ENCODE results near the gene RERE. TPM values are rescaled to one million over a fixed set of nuclear protein-coding genes. Genes with fewer than 3 reads are reported as not detected.

The RERE gene
- total RNA-seq, 1 donor from 2014 or later, result 88.5 TPM

DNA sequence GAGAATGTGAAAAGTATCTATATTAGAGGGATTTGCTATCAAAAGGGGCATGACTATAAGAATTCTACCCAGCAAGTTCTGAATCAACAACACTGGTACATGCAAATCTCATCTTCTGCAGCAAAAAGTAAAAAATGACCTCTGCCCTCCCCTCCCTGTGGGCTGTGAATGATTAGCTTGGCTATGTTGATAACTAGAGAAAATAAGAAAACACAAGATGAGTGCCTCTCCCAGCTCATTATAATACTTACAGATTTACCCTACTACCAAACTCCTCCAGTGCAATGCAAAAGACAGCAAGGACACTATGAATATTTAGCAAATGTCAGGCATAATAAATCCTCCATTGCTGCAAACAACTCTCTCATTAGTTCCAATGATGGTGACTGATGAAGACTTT lies 397.1 kb downstream of the RERE start:
- Histone ChIP-seq H3K27me3 (ENCODE audit: low read depth) (no peaks in the 10 kb centered on the region), H3K27ac (peak overlapping the region; percentile 94), H3K4me1 (peaks cover 72% of the 10 kb centered on the region), H3K36me3 (peaks cover 35% of the 10 kb centered on the region), H3K9me3 (no peaks in the 10 kb centered on the region), H3K4me3 (peak overlapping the region; percentile 71)
- intact Hi-C loops (cut with DNase I), result no loop called here
- DNase-seq (no peak), ATAC-seq (no peak)
- TF ChIP-seq, protein P1, sequence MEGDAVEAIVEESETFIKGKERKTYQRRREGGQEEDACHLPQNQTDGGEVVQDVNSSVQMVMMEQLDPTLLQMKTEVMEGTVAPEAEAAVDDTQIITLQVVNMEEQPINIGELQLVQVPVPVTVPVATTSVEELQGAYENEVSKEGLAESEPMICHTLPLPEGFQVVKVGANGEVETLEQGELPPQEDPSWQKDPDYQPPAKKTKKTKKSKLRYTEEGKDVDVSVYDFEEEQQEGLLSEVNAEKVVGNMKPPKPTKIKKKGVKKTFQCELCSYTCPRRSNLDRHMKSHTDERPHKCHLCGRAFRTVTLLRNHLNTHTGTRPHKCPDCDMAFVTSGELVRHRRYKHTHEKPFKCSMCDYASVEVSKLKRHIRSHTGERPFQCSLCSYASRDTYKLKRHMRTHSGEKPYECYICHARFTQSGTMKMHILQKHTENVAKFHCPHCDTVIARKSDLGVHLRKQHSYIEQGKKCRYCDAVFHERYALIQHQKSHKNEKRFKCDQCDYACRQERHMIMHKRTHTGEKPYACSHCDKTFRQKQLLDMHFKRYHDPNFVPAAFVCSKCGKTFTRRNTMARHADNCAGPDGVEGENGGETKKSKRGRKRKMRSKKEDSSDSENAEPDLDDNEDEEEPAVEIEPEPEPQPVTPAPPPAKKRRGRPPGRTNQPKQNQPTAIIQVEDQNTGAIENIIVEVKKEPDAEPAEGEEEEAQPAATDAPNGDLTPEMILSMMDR (IDR thresholded peaks at IDR 0.05), result no peak

DNA sequence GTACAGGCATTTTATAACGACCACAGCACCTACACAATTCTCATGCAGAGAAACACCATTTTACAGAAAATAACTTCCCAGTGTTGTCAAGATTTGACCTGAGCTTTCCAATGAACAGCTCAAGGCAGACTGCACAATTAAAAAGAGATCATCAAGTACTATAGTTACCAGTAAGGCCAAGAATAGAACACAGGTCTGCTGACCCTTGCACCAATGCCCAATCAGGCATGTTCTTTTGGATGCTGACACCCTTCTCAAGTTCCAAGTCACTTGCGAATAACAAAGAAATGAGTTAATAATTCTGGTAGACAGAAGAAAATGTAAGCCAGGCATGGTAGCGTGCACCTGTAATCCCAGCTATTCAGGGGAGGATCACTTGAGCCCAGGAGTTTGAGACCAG lies 397.6 kb downstream of the RERE start:
- peaks cover 73% of the 10 kb centered on the region for H3K4me1 ChIP-seq
- intact Hi-C loops (cut with DNase I), result no loop called here
- TF ChIP-seq, protein P1 (IDR thresholded peaks at IDR 0.05), result no peak
- no peak overlapping the region for H3K27ac ChIP-seq
- H3K36me3 ChIP-seq, result peaks cover 35% of the 10 kb centered on the region
- peak overlapping the region; percentile 71 for H3K4me3 ChIP-seq
- no peak for DNase-seq
- no peak for ATAC-seq
- no peaks in the 10 kb centered on the region for H3K27me3 ChIP-seq (ENCODE audit: low read depth)
- H3K9me3 ChIP-seq, result no peaks in the 10 kb centered on the region

DNA sequence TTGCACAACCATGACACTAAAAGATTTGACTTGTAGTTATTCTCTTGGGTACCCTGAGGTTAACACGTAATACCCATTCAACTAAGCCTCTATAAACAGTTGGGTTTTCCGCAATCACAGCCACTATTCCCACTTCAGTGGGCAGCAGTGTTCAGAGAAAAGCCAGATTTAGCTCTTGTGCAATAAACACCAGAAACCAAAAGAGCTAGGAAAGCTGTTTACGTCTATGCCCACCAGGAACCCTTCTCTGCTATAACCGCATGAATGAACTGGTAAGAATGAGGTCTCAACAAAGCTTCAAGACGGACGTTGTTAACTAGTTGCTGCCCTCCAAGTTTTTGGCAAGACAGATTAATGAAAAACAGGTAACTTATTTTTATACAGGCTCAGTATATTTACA lies 398.3 kb downstream of the RERE start:
- H3K27ac ChIP-seq, result peak overlapping the region; percentile 33
- ATAC-seq, result no peak
- no peaks in the 10 kb centered on the region for H3K27me3 ChIP-seq (ENCODE audit: low read depth)
- H3K9me3 ChIP-seq, result no peaks in the 10 kb centered on the region
- H3K4me3 ChIP-seq, result peak overlapping the region; percentile 71
- intact Hi-C loops (cut with DNase I), result no loop called here
- peaks cover 70% of the 10 kb centered on the region for H3K4me1 ChIP-seq
- peaks cover 37% of the 10 kb centered on the region for H3K36me3 ChIP-seq
- TF ChIP-seq, protein P1 (IDR thresholded peaks at IDR 0.05), result no peak
- DNase-seq, result no peak

DNA sequence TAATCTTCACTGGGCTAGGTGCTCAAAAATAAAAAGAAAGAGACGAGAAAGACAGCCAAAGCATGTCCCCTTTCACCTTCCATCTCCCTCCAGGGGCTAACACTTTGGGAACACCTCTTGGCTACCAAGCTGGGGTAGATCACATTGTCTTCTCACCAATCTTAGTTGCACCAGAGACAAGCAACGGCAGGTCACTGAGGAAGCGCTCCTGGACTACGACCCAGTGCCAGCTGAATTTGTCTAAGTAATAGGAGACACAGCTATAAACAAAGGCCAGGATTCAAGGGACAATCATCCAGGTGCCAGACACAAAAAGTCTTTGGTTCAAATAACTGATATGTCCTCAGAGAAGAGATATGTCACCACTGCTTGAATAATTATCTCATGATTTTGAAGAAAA lies 399.1 kb downstream of the RERE start:
- intact Hi-C loops (cut with DNase I), result no loop called here
- DNase-seq (no peak), ATAC-seq (no peak)
- Histone ChIP-seq H3K4me1 (peaks cover 79% of the 10 kb centered on the region), H3K4me3 (no peak overlapping the region), H3K9me3 (no peaks in the 10 kb centered on the region), H3K27ac (peak overlapping the region; percentile 33), H3K36me3 (peaks cover 38% of the 10 kb centered on the region), H3K27me3 (ENCODE audit: low read depth) (no peaks in the 10 kb centered on the region)
- TF ChIP-seq, protein P1 (IDR thresholded peaks at IDR 0.05), result no peak

DNA sequence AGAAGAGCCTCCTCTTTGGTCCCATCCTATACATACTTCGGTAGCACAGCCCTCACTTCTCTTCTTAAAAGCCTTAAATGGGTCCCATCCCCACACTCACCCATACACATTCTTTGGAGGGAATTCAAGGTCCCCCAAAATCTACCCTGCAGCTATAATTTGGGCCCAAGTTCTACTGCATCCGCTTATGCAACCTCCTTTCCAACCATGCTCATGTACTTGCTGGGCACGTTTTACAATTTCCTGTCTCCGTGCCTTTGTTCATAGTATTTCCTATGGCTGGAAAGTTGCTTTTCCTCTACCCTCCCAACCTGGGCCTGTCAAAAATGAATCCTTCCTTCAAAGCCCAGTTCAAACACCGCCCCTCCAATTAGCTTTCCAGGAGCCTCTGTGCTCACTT lies 399.8 kb downstream of the RERE start:
- intact Hi-C loops (cut with DNase I), result no loop called here
- Histone ChIP-seq H3K27ac (peak overlapping the region; percentile 33), H3K4me3 (no peak overlapping the region), H3K4me1 (peaks cover 85% of the 10 kb centered on the region), H3K36me3 (peaks cover 38% of the 10 kb centered on the region), H3K9me3 (no peaks in the 10 kb centered on the region), H3K27me3 (ENCODE audit: low read depth) (no peaks in the 10 kb centered on the region)
- no peak for DNase-seq
- ATAC-seq, result no peak
- TF ChIP-seq, protein P1 (IDR thresholded peaks at IDR 0.05), result no peak

DNA sequence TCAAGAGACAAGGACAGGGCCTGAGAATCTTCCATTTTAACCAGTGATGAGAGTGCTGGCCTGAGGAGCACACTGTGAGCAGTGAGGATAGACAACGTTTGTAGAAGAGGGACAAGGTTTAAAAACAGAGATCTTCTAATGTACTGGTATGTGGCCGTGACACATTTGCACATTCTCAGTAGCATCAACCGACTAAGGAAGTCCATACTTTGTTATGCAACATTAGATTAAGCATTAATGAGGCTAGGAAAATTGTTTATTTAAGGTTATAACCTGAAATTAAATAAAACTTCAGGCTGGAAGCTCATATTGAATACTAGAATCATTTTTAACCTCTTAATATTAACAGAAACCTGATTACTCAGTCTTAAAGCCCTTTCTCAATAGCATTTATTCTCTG lies 400.6 kb downstream of the RERE start:
- TF ChIP-seq, protein P1 (IDR thresholded peaks at IDR 0.05), result no peak
- no peaks in the 10 kb centered on the region for H3K9me3 ChIP-seq
- no peak for DNase-seq
- peaks cover 90% of the 10 kb centered on the region for H3K4me1 ChIP-seq
- peak in 1 of 2 donors; percentile 34 for ATAC-seq
- peaks cover 38% of the 10 kb centered on the region for H3K36me3 ChIP-seq
- no peak overlapping the region for H3K4me3 ChIP-seq
- intact Hi-C loops (cut with DNase I), result no loop called here
- peak overlapping the region; percentile 33 for H3K27ac ChIP-seq
- H3K27me3 ChIP-seq (ENCODE audit: low read depth), result no peaks in the 10 kb centered on the region

All from lower lobe of right lung (tissue), 2 donors.